ENCODE results near the gene GAB4.
"Not testable (repeated sequence)": the region's sequence is repeated elsewhere in the genome, so short reads cannot be mapped to it uniquely, and the experiment has no call there.

Gene GAB4

DNA sequence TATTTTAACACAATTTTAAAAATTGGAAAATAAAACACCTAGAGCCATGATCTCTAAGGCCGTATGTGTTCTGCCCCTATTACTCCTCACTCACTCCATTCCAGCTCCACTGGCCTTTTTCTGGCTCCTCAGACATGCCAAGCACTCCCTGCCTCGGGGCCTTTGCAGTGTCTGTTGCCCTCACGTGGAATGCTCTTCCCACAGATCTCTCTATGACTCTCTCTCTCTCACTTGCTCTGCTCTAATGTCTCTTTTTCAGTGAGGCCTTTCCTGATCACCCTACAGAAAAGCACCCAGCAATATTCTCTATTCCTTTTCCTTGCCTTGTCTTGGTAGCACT, 6.0 kb upstream of the GAB4 start:
- H3K36me3 ChIP-seq (ENCODE audit: insufficient read depth, low read length); H3K4me2 ChIP-seq (ENCODE audit: low read depth, low read length, poor library complexity, severe bottlenecking); H3F3A ChIP-seq (ENCODE audit: low read depth); H3K27me3 ChIP-seq (ENCODE audit: insufficient read depth, low read length, poor library complexity, severe bottlenecking); H3K4me3 ChIP-seq (ENCODE audit: low read length, poor library complexity, severe bottlenecking); H3K9ac ChIP-seq (ENCODE audit: low read depth, low read length, poor library complexity, severe bottlenecking); H4K20me1 ChIP-seq (ENCODE audit: insufficient read depth, low read length, poor library complexity, severe bottlenecking); H3K9me3 ChIP-seq (ENCODE audit: insufficient read depth, low read depth, low read length); H3K79me2 ChIP-seq (ENCODE audit: insufficient read depth, low read length); H3K9me2 ChIP-seq (replicated peaks; ENCODE audit: low read depth, low read length); H2AFZ ChIP-seq (ENCODE audit: low read length); H3K4me1 ChIP-seq (ENCODE audit: insufficient read depth, low read length, poor library complexity, severe bottlenecking): not testable (repeated sequence)

DNA sequence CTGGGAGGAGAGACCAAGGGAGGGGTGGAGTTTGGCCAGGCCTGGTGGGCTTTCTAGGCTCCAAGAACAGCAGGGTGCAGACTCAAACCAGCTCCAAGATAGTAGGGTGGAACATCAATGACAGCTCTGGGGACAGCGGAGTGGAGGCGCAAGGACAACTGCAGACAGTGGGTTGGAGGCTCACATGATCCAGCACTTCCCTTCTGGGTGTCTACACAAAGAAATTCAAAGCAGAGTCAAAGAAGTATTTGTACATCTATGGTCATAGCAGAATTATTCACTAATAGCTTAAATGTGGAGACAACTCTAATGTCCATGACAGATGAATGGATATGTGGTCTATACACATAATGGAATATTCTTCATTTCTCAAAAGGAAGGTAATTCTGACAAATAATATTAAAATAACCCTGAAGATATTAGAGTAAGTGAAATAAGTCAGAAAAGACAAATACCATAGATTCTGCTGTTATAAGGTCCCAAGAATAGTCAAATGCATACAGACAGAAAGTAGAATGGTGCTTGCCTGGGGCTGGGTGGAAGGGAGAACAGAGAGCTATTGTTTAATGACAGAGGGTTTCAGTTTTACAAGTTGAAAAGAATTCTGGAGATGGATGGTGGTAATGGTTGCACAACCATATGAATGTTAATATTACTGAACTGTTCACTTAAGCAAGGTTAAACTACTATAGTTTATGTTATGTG, 5.5 kb upstream of the GAB4 start:
- H2AFZ ChIP-seq (ENCODE audit: low read length), result no peak overlapping the region
- H3K4me2 ChIP-seq (ENCODE audit: low read depth, low read length, poor library complexity, severe bottlenecking), result no peak overlapping the region
- H3K9me2 ChIP-seq (replicated peaks; ENCODE audit: low read depth, low read length), result no peaks in the 10 kb centered on the region
- H3K4me3 ChIP-seq (ENCODE audit: low read length, poor library complexity, severe bottlenecking), result no peak overlapping the region
- H3K79me2 ChIP-seq (ENCODE audit: insufficient read depth, low read length), result no peaks in the 10 kb centered on the region
- H3K9ac ChIP-seq (ENCODE audit: low read depth, low read length, poor library complexity, severe bottlenecking), result no peak overlapping the region
- peaks cover 4% of the 10 kb centered on the region for H3K4me1 ChIP-seq (ENCODE audit: insufficient read depth, low read length, poor library complexity, severe bottlenecking)
- H3K36me3 ChIP-seq (ENCODE audit: insufficient read depth, low read length), result no peaks in the 10 kb centered on the region
- TF ChIP-seq EZH2phosphoT487 (IDR thresholded peaks at IDR 0.05; ENCODE audit: borderline replicate concordance), result no peak
- TF ChIP-seq, protein P1, sequence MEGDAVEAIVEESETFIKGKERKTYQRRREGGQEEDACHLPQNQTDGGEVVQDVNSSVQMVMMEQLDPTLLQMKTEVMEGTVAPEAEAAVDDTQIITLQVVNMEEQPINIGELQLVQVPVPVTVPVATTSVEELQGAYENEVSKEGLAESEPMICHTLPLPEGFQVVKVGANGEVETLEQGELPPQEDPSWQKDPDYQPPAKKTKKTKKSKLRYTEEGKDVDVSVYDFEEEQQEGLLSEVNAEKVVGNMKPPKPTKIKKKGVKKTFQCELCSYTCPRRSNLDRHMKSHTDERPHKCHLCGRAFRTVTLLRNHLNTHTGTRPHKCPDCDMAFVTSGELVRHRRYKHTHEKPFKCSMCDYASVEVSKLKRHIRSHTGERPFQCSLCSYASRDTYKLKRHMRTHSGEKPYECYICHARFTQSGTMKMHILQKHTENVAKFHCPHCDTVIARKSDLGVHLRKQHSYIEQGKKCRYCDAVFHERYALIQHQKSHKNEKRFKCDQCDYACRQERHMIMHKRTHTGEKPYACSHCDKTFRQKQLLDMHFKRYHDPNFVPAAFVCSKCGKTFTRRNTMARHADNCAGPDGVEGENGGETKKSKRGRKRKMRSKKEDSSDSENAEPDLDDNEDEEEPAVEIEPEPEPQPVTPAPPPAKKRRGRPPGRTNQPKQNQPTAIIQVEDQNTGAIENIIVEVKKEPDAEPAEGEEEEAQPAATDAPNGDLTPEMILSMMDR (conservative IDR thresholded peaks at IDR 0.05; ENCODE audit: low read length), result no peak
- no peaks in the 10 kb centered on the region for H3K27me3 ChIP-seq (ENCODE audit: insufficient read depth, low read length, poor library complexity, severe bottlenecking)
- H3F3A ChIP-seq (ENCODE audit: low read depth), result no peaks in the 10 kb centered on the region
- H3K9me3 ChIP-seq (ENCODE audit: insufficient read depth, low read depth, low read length), result no peaks in the 10 kb centered on the region
- no peaks in the 10 kb centered on the region for H4K20me1 ChIP-seq (ENCODE audit: insufficient read depth, low read length, poor library complexity, severe bottlenecking)

DNA sequence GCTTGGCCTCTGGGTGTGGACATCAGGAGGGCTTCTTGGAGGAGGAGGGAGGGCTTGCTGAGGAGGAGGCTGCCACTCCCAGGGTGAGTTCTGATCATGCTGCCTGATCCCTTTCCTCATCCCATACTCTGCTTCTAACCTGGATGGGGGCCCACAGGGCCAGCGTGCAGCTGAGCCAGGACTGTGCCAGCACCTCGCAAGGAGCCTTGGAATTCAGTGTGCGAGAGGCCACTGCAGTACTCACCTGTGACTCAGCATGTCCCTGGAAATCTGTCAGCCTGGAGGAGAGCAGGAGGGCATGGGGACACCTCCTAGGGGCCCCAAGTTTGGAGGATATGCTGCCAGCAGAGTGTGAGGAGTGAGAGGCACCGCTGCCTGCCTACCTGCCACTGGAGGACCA, 4.2 kb upstream of the GAB4 start:
- Histone ChIP-seq H3K9ac (ENCODE audit: low read depth, low read length, poor library complexity, severe bottlenecking) (no peak overlapping the region), H3K4me1 (ENCODE audit: insufficient read depth, low read length, poor library complexity, severe bottlenecking) (peaks cover 4% of the 10 kb centered on the region), H3K9me2 (replicated peaks; ENCODE audit: low read depth, low read length) (no peaks in the 10 kb centered on the region), H3K4me3 (ENCODE audit: low read length, poor library complexity, severe bottlenecking) (no peak overlapping the region), H3K4me2 (ENCODE audit: low read depth, low read length, poor library complexity, severe bottlenecking) (no peak overlapping the region), H3K9me3 (ENCODE audit: insufficient read depth, low read depth, low read length) (no peaks in the 10 kb centered on the region), H2AFZ (ENCODE audit: low read length) (no peak overlapping the region), H3F3A (ENCODE audit: low read depth) (no peaks in the 10 kb centered on the region), H3K36me3 (ENCODE audit: insufficient read depth, low read length) (no peaks in the 10 kb centered on the region), H3K27me3 (ENCODE audit: insufficient read depth, low read length, poor library complexity, severe bottlenecking) (no peaks in the 10 kb centered on the region), H4K20me1 (ENCODE audit: insufficient read depth, low read length, poor library complexity, severe bottlenecking) (no peaks in the 10 kb centered on the region), H3K79me2 (ENCODE audit: insufficient read depth, low read length) (no peaks in the 10 kb centered on the region)
- TF ChIP-seq, protein P1 (conservative IDR thresholded peaks at IDR 0.05; ENCODE audit: low read length), result no peak
- no peak for TF ChIP-seq EZH2phosphoT487 (IDR thresholded peaks at IDR 0.05; ENCODE audit: borderline replicate concordance)

DNA sequence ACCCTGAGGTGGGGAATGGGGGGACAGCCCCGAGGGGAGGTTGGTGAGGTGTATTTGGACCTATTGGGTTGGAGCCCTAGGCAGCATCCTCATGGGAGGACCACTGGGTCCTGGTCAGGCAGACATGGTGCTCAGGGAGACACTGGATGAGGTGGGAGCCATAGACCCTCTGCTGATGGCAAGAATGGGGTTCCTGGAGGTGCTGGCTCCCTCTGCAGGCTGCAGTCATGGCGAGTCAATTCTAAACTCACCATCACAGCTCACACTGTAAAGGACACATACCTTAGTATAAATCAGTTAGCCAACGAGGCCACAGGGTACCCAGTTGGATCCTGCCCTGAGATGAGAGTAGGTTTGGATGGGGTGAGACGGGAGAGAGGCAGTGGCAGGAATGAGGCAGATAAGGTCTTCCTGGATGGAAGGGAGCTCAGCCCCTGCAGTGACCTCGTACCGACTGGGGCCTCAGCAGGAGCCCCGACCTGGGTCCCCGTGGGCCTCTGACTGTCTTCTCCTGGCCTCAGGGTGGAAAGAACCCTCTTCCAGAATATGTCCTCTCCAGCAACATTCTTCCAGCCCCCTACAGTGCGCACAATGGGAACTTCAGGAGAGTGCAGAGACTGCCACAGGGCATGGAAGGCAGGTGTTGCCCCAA, 1.7 kb upstream of the GAB4 start:
- no peak overlapping the region for H2AFZ ChIP-seq (ENCODE audit: low read length)
- no peak overlapping the region for H3K4me2 ChIP-seq (ENCODE audit: low read depth, low read length, poor library complexity, severe bottlenecking)
- no peaks in the 10 kb centered on the region for H4K20me1 ChIP-seq (ENCODE audit: insufficient read depth, low read length, poor library complexity, severe bottlenecking)
- no peaks in the 10 kb centered on the region for H3K79me2 ChIP-seq (ENCODE audit: insufficient read depth, low read length)
- no peaks in the 10 kb centered on the region for H3K27me3 ChIP-seq (ENCODE audit: insufficient read depth, low read length, poor library complexity, severe bottlenecking)
- no peaks in the 10 kb centered on the region for H3K9me2 ChIP-seq (replicated peaks; ENCODE audit: low read depth, low read length)
- no peak for TF ChIP-seq EZH2phosphoT487 (IDR thresholded peaks at IDR 0.05; ENCODE audit: borderline replicate concordance)
- TF ChIP-seq, protein P1 (conservative IDR thresholded peaks at IDR 0.05; ENCODE audit: low read length), result peak; percentile 77
- peaks cover 4% of the 10 kb centered on the region for H3K4me1 ChIP-seq (ENCODE audit: insufficient read depth, low read length, poor library complexity, severe bottlenecking)
- H3K36me3 ChIP-seq (ENCODE audit: insufficient read depth, low read length), result no peaks in the 10 kb centered on the region
- no peaks in the 10 kb centered on the region for H3K9me3 ChIP-seq (ENCODE audit: insufficient read depth, low read depth, low read length)
- H3F3A ChIP-seq (ENCODE audit: low read depth), result no peaks in the 10 kb centered on the region
- H3K4me3 ChIP-seq (ENCODE audit: low read length, poor library complexity, severe bottlenecking), result no peak overlapping the region
- no peak overlapping the region for H3K9ac ChIP-seq (ENCODE audit: low read depth, low read length, poor library complexity, severe bottlenecking)
